Caco-2 (cell line): ENCODE data around the gene PPP2R3A. TPM values are rescaled to one million over a fixed set of nuclear protein-coding genes. Genes with fewer than 3 reads are reported as not detected.
"Not testable (repeated sequence)": the region's sequence is repeated elsewhere in the genome, so short reads cannot be mapped to it uniquely, and the experiment has no call there.

Source experiments
- BruUV-seq: library from RNA; stranded (reverse); fragments of 400-500 nt; replicated peaks from 2 replicates; lab custom pipeline; 2021; lab: Mats Ljungman, UMichigan
- CTCF ChIA-PET: fragments of 300-600 bp; sonication (Branson Sonifier 250); formaldehyde crosslinking; loops from one replicate; lab custom pipeline; 2022; ENCODE audit warnings: antibody characterized with exemption; lab: Charles Lee
- POLR2A ChIA-PET: fragments of 300-600 bp; sonication (Branson Sonifier 250); formaldehyde crosslinking; loops from one replicate; lab custom pipeline; 2022; ENCODE audit warnings: antibody characterized with exemption; lab: Charles Lee
- DNase-seq, 2 experiments: peaks; one replicate each; pipeline versions ENCODE4 v3.0.0 to v3.0.0-alpha.2; 2020 to 2022
- H3K27me3 ChIP-seq: replicated peaks from 2 replicates; pipeline ENCODE4 v1.6.0; 2011; ENCODE audit warnings: low read length; ENCODE audit not compliant: control insufficient read depth, insufficient read depth
- H3K36me3 ChIP-seq: 2 replicates; pipeline ENCODE4 v1.5.1; 2011; ENCODE audit warnings: low read length; ENCODE audit not compliant: control insufficient read depth, insufficient read depth
- H3K4me1 ChIP-seq: fragments of 250-450 bp; sonication (Bioruptor Pico); 2 replicates; pipeline ENCODE4 v1.5.1; 2020; ENCODE audit warnings: mild to moderate bottlenecking
- H3K4me3 ChIP-seq: 2 replicates; pipeline ENCODE4 v1.5.1; 2011; ENCODE audit warnings: low read depth, mild to moderate bottlenecking, control low read depth, low read length
- H3K9me3 ChIP-seq: fragments of 250-450 bp; sonication (Bioruptor Pico); 2 replicates; pipeline ENCODE4 v1.5.1; 2020; ENCODE audit warnings: mild to moderate bottlenecking, moderate library complexity
- H3K27ac Mint-ChIP-seq: one replicate; pipeline ENCODE4 v1.8.0; 2022; ENCODE audit warnings: mixed read lengths; ENCODE audit not compliant: unreplicated experiment
- H3K27me3 Mint-ChIP-seq: one replicate; pipeline ENCODE4 v1.8.0; 2022; ENCODE audit warnings: mixed read lengths; ENCODE audit not compliant: insufficient read depth, unreplicated experiment
- H3K36me3 Mint-ChIP-seq: one replicate; pipeline ENCODE4 v1.8.0; 2022; ENCODE audit warnings: mild to moderate bottlenecking, mixed read lengths; ENCODE audit not compliant: insufficient read depth, unreplicated experiment
- H3K4me1 Mint-ChIP-seq: one replicate; pipeline ENCODE4 v1.8.0; 2022; ENCODE audit warnings: low read depth, mixed read lengths; ENCODE audit not compliant: unreplicated experiment
- H3K4me3 Mint-ChIP-seq: one replicate; pipeline ENCODE4 v1.8.0; 2022; ENCODE audit warnings: mild to moderate bottlenecking, moderate library complexity, mixed read lengths; ENCODE audit not compliant: unreplicated experiment
- H3K9me3 Mint-ChIP-seq: one replicate; pipeline ENCODE4 v1.8.0; 2022; ENCODE audit warnings: mixed read lengths; ENCODE audit not compliant: unreplicated experiment
- intact Hi-C: fragments of 100-400 bp; cut with micrococcal nuclease; formaldehyde crosslinking; loops from one replicate; pipeline ENCODE4 v1.10.0; 2022; ENCODE audit not compliant: unreplicated experiment
- total RNA-seq: library from RNA; stranded (reverse); gene quantifications from 2 replicates; pipeline ENCODE4 v1.2.3, GENCODE V29; 2022
- TF ChIP-seq, protein P1 (sequence below), 2 experiments: fragments of 200-600 bp in 1 of 2; IDR thresholded peaks; 1 replicate in 1 of 2; 2 replicates in 1 of 2; pipeline versions ENCODE4 v1.5.1 to v1.8.0; 2011 to 2022; ENCODE audit warnings: antibody characterized with exemption in 1 of 2, control low read depth in 1 of 2, inconsistent platforms in 1 of 2, low read depth in 1 of 2, low read length in 1 of 2, mild to moderate bottlenecking in 1 of 2, moderate library complexity in 1 of 2; ENCODE audit not compliant: insufficient read depth in 1 of 2, severe bottlenecking in 1 of 2, unreplicated experiment in 1 of 2

The PPP2R3A gene
- total RNA-seq, 1 experiment from 2014 or later: 9.5 TPM

DNA sequence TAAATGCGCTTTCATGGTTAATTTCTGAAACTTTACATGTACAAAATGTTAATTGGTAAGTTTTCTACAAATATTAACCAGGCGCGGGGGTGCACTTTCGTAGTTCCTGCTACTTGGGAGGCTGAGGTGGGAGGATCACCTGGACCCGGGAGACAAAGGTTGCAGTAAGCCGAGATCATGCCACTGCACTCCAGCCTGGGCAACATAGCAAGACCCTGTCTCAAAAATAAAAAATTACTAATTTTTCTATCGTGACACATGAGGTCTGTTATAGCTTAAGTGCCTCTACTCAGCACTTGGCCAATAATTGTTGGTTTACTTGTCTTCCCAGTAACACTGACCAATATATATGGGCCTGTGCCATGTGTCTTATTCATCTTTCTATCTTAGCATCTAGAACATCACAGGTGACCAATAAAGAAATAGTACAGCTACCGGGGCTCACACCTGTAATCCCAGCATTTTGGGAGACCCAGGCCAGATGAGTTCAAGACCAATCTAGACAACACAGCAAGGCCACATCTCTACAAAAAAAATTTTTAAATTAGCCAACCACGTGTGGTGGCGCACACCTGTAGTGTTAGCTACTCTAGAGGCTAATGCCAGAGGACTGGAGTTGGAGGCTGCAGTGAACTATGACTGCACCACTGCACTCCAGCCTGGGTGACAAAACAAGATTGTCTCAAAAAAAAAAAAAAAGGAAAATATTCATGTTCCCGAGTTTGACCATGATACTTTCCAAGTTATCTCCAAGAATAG is 224.5 kb downstream of the PPP2R3A start:
- no peak overlapping the region for H3K4me3 ChIP-seq
- intact Hi-C loops: loop anchor here (10.0 kb wide), 1 partner anchor 155 kb away; no protein-coding TSS in a partner anchor
- no TSS peak for BruUV-seq
- ChIA-PET POLR2A (no interaction called here), CTCF (interaction anchor here (0.6 kb wide), 1 partner anchor 74 kb away, joined by 5 read pairs; no protein-coding TSS in a partner anchor)
- H3K36me3 ChIP-seq: no peaks in the 10 kb centered on the region
- Mint-ChIP-seq H3K36me3 (peaks cover 24% of the 10 kb centered on the region), H3K27me3 (no peaks in the 10 kb centered on the region), H3K9me3 (no peaks in the 10 kb centered on the region), H3K4me1 (peaks cover 18% of the 10 kb centered on the region), H3K4me3 (no peak overlapping the region), H3K27ac (no peak overlapping the region)
- H3K9me3 ChIP-seq: no peaks in the 10 kb centered on the region
- H3K4me1 ChIP-seq: peaks cover 28% of the 10 kb centered on the region
- DNase-seq: no peak
- H3K27me3 ChIP-seq: no peaks in the 10 kb centered on the region
- TF ChIP-seq, protein P1, sequence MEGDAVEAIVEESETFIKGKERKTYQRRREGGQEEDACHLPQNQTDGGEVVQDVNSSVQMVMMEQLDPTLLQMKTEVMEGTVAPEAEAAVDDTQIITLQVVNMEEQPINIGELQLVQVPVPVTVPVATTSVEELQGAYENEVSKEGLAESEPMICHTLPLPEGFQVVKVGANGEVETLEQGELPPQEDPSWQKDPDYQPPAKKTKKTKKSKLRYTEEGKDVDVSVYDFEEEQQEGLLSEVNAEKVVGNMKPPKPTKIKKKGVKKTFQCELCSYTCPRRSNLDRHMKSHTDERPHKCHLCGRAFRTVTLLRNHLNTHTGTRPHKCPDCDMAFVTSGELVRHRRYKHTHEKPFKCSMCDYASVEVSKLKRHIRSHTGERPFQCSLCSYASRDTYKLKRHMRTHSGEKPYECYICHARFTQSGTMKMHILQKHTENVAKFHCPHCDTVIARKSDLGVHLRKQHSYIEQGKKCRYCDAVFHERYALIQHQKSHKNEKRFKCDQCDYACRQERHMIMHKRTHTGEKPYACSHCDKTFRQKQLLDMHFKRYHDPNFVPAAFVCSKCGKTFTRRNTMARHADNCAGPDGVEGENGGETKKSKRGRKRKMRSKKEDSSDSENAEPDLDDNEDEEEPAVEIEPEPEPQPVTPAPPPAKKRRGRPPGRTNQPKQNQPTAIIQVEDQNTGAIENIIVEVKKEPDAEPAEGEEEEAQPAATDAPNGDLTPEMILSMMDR (IDR thresholded peaks at IDR 0.05; ENCODE audit: insufficient read depth in 1 of 2, low read depth in 1 of 2, low read length in 1 of 2, severe bottlenecking in 1 of 2, unreplicated experiment in 1 of 2): no peak

GRCh38 chr3:136192195-136192594 is 226.7 kb downstream of the PPP2R3A start:
- H3K4me3 ChIP-seq, H3K27me3 ChIP-seq, H3K27ac Mint-ChIP-seq, CTCF ChIA-PET, H3K9me3 ChIP-seq, BruUV-seq, H3K36me3 ChIP-seq, H3K27me3 Mint-ChIP-seq, H3K9me3 Mint-ChIP-seq, DNase-seq: not testable (repeated sequence)
- peaks cover 24% of the 10 kb centered on the region for H3K4me1 ChIP-seq
- intact Hi-C loops: loop anchor here (10.0 kb wide), 1 partner anchor 153 kb away; no protein-coding TSS in a partner anchor
- Mint-ChIP-seq H3K4me3 (peak overlapping the region; percentile 86), H3K4me1 (peaks cover 12% of the 10 kb centered on the region), H3K36me3 (peaks cover 45% of the 10 kb centered on the region)
- POLR2A ChIA-PET: interaction anchor here (1.1 kb wide), 1 partner anchor 59 kb away, joined by 3 read pairs; no protein-coding TSS in a partner anchor

GRCh38 chr3:136192831-136193230 is 227.3 kb downstream of the PPP2R3A start:
- DNase-seq: no peak
- CTCF ChIA-PET: no interaction called here
- Mint-ChIP-seq H3K4me3 (peak overlapping the region; percentile 86), H3K27ac (peak overlapping the region; percentile 98), H3K4me1 (peaks cover 12% of the 10 kb centered on the region), H3K36me3 (peaks cover 46% of the 10 kb centered on the region), H3K27me3 (no peaks in the 10 kb centered on the region), H3K9me3 (no peaks in the 10 kb centered on the region)
- H3K36me3 ChIP-seq: no peaks in the 10 kb centered on the region
- POLR2A ChIA-PET: interaction anchor here (1.0 to 1.1 kb wide), 2 partner anchors 55 to 58 kb away, joined by 3 to 5 read pairs; no protein-coding TSS in a partner anchor
- BruUV-seq: no TSS peak
- no peaks in the 10 kb centered on the region for H3K9me3 ChIP-seq
- TF ChIP-seq, protein P1 (IDR thresholded peaks at IDR 0.05; ENCODE audit: insufficient read depth in 1 of 2, low read depth in 1 of 2, low read length in 1 of 2, severe bottlenecking in 1 of 2, unreplicated experiment in 1 of 2): no peak
- no peaks in the 10 kb centered on the region for H3K27me3 ChIP-seq
- H3K4me3 ChIP-seq: peak overlapping the region; percentile 75; the same call in 1 of the 2 replicates
- peaks cover 26% of the 10 kb centered on the region for H3K4me1 ChIP-seq
- intact Hi-C loops: loop anchor here (10.0 kb wide), 1 partner anchor 152 kb away; no protein-coding TSS in a partner anchor
